WTC11 (cell line): ENCODE results near the gene SLC22A12. TPM values are rescaled to one million over a fixed set of nuclear protein-coding genes. Genes with fewer than 3 reads are reported as not detected.

ENCODE experiments used
- ATAC-seq: fragments of 200-7000 bp; cut with Tn5 transposase; 2 replicates; pipeline ENCODE4 v1.10.0; 2021; ENCODE audit warnings: mild to moderate bottlenecking, moderate library complexity
- CTCF ChIA-PET: fragments of 300-600 bp; sonication (Branson Sonifier 250); formaldehyde crosslinking; loops from one replicate; lab custom pipeline; 2021; ENCODE audit warnings: antibody characterized with exemption; lab: Charles Lee
- POLR2A ChIA-PET: fragments of 350-600 bp; sonication (Branson Sonifier 250); formaldehyde crosslinking; loops from one replicate; lab custom pipeline; 2021; ENCODE audit warnings: antibody characterized with exemption; lab: Charles Lee
- DNase-seq: peaks from one replicate; pipeline ENCODE4 v3.0.0; 2021; ENCODE audit warnings: low spot score
- H3K27ac Mint-ChIP-seq: 2 replicates; pipeline ENCODE4 v1.8.0; 2021; ENCODE audit warnings: mixed read lengths
- H3K27me3 Mint-ChIP-seq: 2 replicates; pipeline ENCODE4 v1.8.0; 2021; ENCODE audit warnings: low read depth, mild to moderate bottlenecking, moderate library complexity, mixed read lengths
- H3K36me3 Mint-ChIP-seq: 2 replicates; pipeline ENCODE4 v1.8.0; 2021; ENCODE audit warnings: mixed read lengths
- H3K4me1 Mint-ChIP-seq: 2 replicates; pipeline ENCODE4 v1.8.0; 2022; ENCODE audit warnings: mixed read lengths
- H3K4me3 Mint-ChIP-seq: 2 replicates; pipeline ENCODE4 v1.8.0; 2021; ENCODE audit warnings: mild to moderate bottlenecking, moderate library complexity, mixed read lengths
- H3K9me3 Mint-ChIP-seq: 2 replicates; pipeline ENCODE4 v1.8.0; 2021; ENCODE audit warnings: mixed read lengths
- CREB1 ChIP-seq: sonication (generic); formaldehyde crosslinking; IDR thresholded peaks from 2 replicates; pipeline ENCODE4 v1.8.0; 2023; ENCODE audit warnings: mild to moderate bottlenecking, missing genetic modification reagents
- EMX1 ChIP-seq: fragments of 250-450 bp; sonication (Bioruptor Pico); IDR thresholded peaks from 2 replicates; pipeline ENCODE4 v1.8.0; 2021; ENCODE audit warnings: mild to moderate bottlenecking
- GTF2I ChIP-seq: fragments of 250-450 bp; sonication (Bioruptor Pico); conservative IDR thresholded peaks from 2 replicates; pipeline ENCODE4 v1.4.0; 2021; ENCODE audit warnings: mild to moderate bottlenecking
- HMGA2 ChIP-seq: fragments of 250-450 bp; sonication (Bioruptor Pico); IDR thresholded peaks from 2 replicates; pipeline ENCODE4 v1.4.0; 2021; ENCODE audit warnings: mild to moderate bottlenecking, moderate library complexity
- MXD4 ChIP-seq: fragments of 250-450 bp; sonication (Bioruptor Pico); IDR thresholded peaks from 2 replicates; pipeline ENCODE4 v1.8.0; 2021; ENCODE audit warnings: mild to moderate bottlenecking, moderate library complexity, borderline replicate concordance
- NR3C1 ChIP-seq: sonication (generic); formaldehyde crosslinking; conservative IDR thresholded peaks from 2 replicates; pipeline ENCODE4 v1.8.1; 2023; ENCODE audit warnings: low read depth, mild to moderate bottlenecking, missing genetic modification reagents
- RELA ChIP-seq: sonication (generic); formaldehyde crosslinking; IDR thresholded peaks from 2 replicates; pipeline ENCODE4 v1.8.1; 2022; ENCODE audit warnings: missing genetic modification reagents, mild to moderate bottlenecking, borderline replicate concordance
- total RNA-seq: library from RNA; stranded (reverse); gene quantifications from 3 replicates; pipeline ENCODE4 v1.2.3, GENCODE V29; 2021
- TF ChIP-seq, protein P1 (sequence below): sonication (generic); formaldehyde crosslinking; IDR thresholded peaks from 2 replicates; pipeline ENCODE4 v1.8.1; 2023; ENCODE audit warnings: mild to moderate bottlenecking, moderate library complexity, missing genetic modification reagents
- TF ChIP-seq, protein P2 (sequence below): sonication (generic); formaldehyde crosslinking; IDR thresholded peaks from 2 replicates; pipeline ENCODE4 v1.8.0; 2022; ENCODE audit warnings: missing genetic modification reagents
- TF ChIP-seq, protein P3 (sequence below): fragments of 250-450 bp; sonication (Bioruptor Pico); IDR thresholded peaks from 2 replicates; pipeline ENCODE4 v1.9.0; 2021; ENCODE audit warnings: mild to moderate bottlenecking, borderline replicate concordance
- TF ChIP-seq, protein P4 (sequence below): sonication (generic); formaldehyde crosslinking; IDR thresholded peaks from 2 replicates; pipeline ENCODE4 v1.8.0; 2023; ENCODE audit warnings: missing genetic modification reagents, mild to moderate bottlenecking, borderline replicate concordance

SLC22A12 gene
- total RNA-seq, 1 experiment from 2014 or later: not detected

DNA sequence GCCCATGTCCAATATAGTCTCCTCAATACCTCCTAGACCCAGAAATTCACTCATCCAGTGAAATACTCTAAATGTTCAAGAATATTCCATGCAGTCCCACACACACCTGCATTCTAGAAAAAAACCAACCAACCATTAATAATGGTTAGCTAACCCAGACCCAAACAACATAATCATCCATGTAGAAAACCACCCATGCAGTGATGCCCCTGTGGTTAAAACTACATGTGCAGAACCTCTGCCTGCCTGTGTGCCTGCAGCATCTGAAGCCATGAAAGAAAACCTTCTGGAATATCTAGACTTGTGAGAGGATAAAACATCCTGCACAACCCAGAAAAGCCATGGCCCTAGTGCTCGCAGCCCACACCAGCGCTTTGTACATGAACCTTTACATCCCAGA is 47.8 kb downstream of the SLC22A12 start (continued):
- TF ChIP-seq, protein P1, sequence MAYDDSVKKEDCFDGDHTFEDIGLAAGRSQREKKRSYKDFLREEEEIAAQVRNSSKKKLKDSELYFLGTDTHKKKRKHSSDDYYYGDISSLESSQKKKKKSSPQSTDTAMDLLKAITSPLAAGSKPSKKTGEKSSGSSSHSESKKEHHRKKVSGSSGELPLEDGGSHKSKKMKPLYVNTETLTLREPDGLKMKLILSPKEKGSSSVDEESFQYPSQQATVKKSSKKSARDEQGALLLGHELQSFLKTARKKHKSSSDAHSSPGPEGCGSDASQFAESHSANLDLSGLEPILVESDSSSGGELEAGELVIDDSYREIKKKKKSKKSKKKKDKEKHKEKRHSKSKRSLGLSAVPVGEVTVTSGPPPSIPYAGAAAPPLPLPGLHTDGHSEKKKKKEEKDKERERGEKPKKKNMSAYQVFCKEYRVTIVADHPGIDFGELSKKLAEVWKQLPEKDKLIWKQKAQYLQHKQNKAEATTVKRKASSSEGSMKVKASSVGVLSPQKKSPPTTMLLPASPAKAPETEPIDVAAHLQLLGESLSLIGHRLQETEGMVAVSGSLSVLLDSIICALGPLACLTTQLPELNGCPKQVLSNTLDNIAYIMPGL: no peak

DNA sequence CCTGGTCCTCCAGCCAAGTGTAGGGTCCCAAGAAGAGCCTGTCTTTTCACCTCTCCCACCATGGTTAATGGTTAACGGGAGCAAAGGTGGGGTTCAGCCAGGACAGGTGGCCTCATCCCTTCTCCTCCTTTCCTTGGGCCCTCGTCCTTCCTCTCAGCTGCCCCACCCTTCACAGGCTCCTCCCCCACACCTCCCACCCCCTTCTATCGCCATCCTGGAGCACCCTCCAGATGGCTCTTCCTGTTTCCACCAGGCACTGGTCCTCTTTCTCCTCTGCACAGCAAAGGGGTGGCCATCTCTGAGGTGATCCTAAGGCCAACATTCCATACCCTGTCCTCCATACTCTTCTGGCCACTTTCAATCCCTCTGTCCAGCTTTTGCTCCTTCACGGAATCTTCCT is 48.9 kb downstream of the SLC22A12 start:
- H3K9me3 Mint-ChIP-seq: no peaks in the 10 kb centered on the region
- no peak for ATAC-seq
- no peak overlapping the region for H3K4me3 Mint-ChIP-seq
- CTCF ChIA-PET: interaction anchor here (1.1 to 2.4 kb wide), 3 partner anchors 9 to 150 kb away, joined by 3 to 23 read pairs (median 3); no protein-coding TSS in a partner anchor
- H3K27me3 Mint-ChIP-seq: peaks cover 47% of the 10 kb centered on the region
- no peaks in the 10 kb centered on the region for H3K36me3 Mint-ChIP-seq
- H3K27ac Mint-ChIP-seq: no peak overlapping the region
- no peak for DNase-seq
- POLR2A ChIA-PET: no interaction called here
- TF ChIP-seq, protein P2, sequence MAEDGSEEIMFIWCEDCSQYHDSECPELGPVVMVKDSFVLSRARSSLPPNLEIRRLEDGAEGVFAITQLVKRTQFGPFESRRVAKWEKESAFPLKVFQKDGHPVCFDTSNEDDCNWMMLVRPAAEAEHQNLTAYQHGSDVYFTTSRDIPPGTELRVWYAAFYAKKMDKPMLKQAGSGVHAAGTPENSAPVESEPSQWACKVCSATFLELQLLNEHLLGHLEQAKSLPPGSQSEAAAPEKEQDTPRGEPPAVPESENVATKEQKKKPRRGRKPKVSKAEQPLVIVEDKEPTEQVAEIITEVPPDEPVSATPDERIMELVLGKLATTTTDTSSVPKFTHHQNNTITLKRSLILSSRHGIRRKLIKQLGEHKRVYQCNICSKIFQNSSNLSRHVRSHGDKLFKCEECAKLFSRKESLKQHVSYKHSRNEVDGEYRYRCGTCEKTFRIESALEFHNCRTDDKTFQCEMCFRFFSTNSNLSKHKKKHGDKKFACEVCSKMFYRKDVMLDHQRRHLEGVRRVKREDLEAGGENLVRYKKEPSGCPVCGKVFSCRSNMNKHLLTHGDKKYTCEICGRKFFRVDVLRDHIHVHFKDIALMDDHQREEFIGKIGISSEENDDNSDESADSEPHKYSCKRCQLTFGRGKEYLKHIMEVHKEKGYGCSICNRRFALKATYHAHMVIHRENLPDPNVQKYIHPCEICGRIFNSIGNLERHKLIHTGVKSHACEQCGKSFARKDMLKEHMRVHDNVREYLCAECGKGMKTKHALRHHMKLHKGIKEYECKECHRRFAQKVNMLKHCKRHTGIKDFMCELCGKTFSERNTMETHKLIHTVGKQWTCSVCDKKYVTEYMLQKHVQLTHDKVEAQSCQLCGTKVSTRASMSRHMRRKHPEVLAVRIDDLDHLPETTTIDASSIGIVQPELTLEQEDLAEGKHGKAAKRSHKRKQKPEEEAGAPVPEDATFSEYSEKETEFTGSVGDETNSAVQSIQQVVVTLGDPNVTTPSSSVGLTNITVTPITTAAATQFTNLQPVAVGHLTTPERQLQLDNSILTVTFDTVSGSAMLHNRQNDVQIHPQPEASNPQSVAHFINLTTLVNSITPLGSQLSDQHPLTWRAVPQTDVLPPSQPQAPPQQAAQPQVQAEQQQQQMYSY (CRISPR knock-in tag): no peak
- TF ChIP-seq, protein P3, sequence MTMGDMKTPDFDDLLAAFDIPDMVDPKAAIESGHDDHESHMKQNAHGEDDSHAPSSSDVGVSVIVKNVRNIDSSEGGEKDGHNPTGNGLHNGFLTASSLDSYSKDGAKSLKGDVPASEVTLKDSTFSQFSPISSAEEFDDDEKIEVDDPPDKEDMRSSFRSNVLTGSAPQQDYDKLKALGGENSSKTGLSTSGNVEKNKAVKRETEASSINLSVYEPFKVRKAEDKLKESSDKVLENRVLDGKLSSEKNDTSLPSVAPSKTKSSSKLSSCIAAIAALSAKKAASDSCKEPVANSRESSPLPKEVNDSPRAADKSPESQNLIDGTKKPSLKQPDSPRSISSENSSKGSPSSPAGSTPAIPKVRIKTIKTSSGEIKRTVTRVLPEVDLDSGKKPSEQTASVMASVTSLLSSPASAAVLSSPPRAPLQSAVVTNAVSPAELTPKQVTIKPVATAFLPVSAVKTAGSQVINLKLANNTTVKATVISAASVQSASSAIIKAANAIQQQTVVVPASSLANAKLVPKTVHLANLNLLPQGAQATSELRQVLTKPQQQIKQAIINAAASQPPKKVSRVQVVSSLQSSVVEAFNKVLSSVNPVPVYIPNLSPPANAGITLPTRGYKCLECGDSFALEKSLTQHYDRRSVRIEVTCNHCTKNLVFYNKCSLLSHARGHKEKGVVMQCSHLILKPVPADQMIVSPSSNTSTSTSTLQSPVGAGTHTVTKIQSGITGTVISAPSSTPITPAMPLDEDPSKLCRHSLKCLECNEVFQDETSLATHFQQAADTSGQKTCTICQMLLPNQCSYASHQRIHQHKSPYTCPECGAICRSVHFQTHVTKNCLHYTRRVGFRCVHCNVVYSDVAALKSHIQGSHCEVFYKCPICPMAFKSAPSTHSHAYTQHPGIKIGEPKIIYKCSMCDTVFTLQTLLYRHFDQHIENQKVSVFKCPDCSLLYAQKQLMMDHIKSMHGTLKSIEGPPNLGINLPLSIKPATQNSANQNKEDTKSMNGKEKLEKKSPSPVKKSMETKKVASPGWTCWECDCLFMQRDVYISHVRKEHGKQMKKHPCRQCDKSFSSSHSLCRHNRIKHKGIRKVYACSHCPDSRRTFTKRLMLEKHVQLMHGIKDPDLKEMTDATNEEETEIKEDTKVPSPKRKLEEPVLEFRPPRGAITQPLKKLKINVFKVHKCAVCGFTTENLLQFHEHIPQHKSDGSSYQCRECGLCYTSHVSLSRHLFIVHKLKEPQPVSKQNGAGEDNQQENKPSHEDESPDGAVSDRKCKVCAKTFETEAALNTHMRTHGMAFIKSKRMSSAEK (CRISPR knock-in tag): no peak
- no peak for TF ChIP-seq MXD4 (CRISPR knock-in tag)
- peaks cover 17% of the 10 kb centered on the region for H3K4me1 Mint-ChIP-seq

DNA sequence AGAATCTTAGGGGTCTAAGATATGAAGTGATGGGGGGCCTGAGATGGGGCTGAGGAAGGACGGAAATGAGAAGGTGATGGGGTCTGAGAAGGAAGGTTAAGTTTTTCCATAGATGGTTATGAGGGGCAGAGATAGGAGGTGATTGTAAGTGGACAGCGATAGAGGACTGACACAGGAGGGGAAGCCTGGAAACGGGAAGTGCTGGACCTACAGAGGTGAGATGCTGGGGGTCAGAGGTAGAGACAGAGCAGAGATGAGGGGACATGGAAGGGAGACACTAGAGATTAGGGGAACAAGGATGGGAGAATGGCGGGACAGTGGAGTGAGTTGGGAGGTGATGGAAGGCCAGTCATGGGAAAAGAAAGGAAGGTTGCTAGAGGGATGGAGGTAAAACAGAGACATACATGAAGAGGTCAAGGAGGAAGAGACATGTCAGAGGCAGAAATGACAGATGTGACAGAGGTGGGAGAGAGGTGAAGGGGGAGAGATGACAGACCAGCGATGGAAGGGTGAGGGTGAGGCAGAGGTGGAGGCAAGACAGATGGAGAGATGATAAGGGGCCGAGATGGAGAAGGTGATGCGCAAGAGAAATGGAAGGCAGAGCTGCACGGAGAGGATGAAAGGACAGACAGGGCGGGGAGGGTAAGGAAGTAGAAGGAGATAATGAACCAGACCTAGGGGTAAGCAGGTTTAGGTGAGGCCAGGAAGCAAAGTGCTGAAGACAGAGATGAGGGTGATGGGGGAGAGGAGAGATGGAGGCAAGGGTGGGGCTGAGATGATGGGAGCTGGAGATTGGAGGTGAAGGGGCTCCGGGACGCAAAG is 50.8 kb downstream of the SLC22A12 start:
- H3K9me3 Mint-ChIP-seq: no peaks in the 10 kb centered on the region
- TF ChIP-seq HMGA2 (CRISPR knock-in tag) (no peak), EMX1 (CRISPR knock-in tag) (no peak), CREB1 (no peak), NR3C1 (CRISPR knock-in tag) (no peak), GTF2I (no peak), RELA (CRISPR knock-in tag) (no peak)
- TF ChIP-seq, protein P4, sequence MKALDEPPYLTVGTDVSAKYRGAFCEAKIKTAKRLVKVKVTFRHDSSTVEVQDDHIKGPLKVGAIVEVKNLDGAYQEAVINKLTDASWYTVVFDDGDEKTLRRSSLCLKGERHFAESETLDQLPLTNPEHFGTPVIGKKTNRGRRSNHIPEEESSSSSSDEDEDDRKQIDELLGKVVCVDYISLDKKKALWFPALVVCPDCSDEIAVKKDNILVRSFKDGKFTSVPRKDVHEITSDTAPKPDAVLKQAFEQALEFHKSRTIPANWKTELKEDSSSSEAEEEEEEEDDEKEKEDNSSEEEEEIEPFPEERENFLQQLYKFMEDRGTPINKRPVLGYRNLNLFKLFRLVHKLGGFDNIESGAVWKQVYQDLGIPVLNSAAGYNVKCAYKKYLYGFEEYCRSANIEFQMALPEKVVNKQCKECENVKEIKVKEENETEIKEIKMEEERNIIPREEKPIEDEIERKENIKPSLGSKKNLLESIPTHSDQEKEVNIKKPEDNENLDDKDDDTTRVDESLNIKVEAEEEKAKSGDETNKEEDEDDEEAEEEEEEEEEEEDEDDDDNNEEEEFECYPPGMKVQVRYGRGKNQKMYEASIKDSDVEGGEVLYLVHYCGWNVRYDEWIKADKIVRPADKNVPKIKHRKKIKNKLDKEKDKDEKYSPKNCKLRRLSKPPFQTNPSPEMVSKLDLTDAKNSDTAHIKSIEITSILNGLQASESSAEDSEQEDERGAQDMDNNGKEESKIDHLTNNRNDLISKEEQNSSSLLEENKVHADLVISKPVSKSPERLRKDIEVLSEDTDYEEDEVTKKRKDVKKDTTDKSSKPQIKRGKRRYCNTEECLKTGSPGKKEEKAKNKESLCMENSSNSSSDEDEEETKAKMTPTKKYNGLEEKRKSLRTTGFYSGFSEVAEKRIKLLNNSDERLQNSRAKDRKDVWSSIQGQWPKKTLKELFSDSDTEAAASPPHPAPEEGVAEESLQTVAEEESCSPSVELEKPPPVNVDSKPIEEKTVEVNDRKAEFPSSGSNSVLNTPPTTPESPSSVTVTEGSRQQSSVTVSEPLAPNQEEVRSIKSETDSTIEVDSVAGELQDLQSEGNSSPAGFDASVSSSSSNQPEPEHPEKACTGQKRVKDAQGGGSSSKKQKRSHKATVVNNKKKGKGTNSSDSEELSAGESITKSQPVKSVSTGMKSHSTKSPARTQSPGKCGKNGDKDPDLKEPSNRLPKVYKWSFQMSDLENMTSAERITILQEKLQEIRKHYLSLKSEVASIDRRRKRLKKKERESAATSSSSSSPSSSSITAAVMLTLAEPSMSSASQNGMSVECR: no peak
- no peaks in the 10 kb centered on the region for H3K36me3 Mint-ChIP-seq
- no peak overlapping the region for H3K27ac Mint-ChIP-seq
- no peak overlapping the region for H3K4me3 Mint-ChIP-seq
- CTCF ChIA-PET: interaction anchor here (1.2 to 5.5 kb wide), 8 partner anchors 9 to 285 kb away, joined by 3 to 72 read pairs (median 8); no protein-coding TSS in a partner anchor
- POLR2A ChIA-PET: interaction anchor here (0.9 kb wide), 1 partner anchor 22 kb away, joined by 3 read pairs; no protein-coding TSS in a partner anchor
- ATAC-seq (no peak), DNase-seq (no peak)
- H3K4me1 Mint-ChIP-seq: peaks cover 26% of the 10 kb centered on the region
- H3K27me3 Mint-ChIP-seq: peaks cover 49% of the 10 kb centered on the region
